Activated gamma-delta T cell (primary cell): ENCODE data around the gene THSD7B.
"Not testable (repeated sequence)": the region's sequence is repeated elsewhere in the genome, so short reads cannot be mapped to it uniquely, and the experiment has no call there.

Experiments used
- DNase-seq: peaks from one replicate; lab custom pipeline; 2025; lab: John Stamatoyannopoulos, UW

THSD7B gene

DNA sequence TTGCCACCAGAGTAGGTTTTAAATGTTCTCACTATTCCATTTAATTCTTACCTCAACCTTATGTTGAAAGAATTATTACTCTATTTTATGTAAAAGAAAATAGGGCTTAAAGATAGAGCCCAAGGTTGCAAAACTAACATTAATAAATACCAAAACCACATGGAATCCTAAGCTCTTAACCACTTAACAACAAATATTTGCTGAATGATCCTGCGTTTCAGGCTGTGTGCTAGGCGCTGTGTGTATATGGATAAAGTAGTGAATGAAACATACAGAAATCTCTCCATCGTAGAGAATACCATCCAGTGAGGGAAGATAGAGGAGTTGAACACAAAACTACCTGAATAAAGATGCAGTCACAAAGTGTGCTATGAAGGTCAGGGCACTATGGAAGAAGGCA is 485.1 kb downstream of the THSD7B start:
- DNase-seq, result no peak

DNA sequence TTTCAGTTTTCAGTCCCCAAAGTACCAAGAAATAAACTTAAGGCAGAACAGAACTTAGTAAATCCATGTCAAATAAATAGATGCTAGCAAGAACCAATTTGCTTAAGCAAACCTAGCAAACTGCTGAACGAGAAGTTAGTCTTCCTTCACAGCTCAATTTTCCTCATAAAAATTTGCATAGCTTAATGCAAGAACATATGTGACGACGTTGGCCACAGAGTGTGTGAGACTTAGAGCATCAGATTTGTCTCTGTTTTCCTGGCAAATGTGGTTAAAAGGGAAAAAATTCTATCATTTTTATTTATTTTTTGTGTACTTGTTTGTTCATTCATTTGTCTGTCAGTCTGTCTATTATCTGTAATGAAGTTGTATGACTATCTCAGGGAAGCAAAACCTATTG is 485.7 kb downstream of the THSD7B start:
- DNase-seq, result no peak

- DNase-seq, result no peak
Observed at GRCh38 chr2:137252934-137253333, 487.6 kb downstream of the THSD7B start.

- DNase-seq, result no peak
Observed at GRCh38 chr2:137254052-137254451, 488.7 kb downstream of the THSD7B start.

DNA sequence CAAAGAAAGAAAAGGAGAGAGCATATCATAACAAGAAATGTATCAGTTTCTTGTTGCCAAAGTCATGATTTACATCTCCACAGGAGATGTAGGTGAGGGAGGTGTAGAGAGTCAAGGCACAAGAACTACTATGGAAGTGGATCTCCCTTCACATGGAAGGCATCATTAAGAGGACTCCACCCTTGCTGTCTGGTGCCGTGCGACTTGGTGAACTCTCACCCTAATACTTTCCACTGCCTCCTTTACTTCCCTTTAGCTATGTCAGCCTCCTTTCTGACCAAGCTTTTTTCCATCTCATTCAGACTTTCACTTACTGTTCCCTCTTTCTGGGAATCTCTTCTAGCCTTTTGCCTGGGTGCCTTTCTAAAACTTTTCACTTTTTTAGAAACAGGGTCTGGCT is 490.0 kb downstream of the THSD7B start:
- no peak for DNase-seq

DNA sequence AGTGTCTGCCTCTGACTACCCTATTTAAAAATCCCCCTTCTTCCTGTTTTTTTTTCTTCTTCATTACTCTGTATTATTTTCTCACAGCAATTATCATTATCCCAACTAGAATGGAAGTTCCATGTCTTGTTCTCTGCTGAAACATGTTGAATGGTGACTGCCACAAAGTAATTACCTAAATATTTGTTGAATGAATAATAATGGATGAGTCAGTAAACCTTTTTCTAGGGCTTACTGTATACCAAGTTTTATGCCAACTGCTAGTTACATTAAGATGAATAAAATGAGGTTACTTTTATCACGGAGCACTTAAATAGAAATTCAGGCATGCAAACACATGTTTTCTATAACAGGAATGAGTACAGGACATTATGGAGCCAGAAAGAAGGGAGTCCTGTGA is 490.6 kb downstream of the THSD7B start:
- DNase-seq, result no peak

- no peak for DNase-seq
Observed at GRCh38 chr2:137261881-137262585, 496.7 kb downstream of the THSD7B start.

- DNase-seq, result no peak
Observed at GRCh38 chr2:137262594-137262993, 497.2 kb downstream of the THSD7B start.

DNA sequence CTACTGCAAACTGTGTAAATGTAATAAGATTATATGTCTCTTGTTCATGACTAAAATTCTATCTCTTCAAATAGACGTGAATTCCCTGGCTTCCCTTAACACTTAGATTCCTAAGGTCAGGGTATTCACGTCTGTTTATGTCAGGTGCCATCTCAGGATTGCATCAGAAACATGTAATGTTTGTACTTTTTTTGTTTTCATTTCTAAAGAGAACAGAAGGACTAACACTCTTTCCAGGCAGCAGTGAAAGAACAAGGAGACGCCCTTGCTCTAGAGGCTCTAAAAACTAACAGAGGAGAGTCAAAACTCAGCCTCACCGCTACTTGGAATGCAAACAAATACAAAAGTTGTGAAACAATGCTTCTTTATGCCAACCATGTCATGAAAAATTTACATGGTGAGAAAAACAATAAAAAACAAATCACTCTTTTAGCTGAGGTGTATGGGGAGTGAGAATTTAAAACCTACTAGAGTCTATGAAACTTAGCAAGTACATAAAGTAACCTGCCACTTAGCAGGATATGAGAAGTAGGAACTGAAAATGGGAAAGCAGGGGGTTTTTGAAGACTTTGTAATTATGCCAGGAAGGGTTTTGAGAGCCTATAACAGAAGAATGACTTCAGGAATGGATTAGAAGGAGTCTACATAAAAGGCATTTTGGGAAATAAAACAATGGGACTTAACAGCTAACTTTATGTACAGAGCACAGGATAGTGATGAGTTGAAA is 522.7 kb downstream of the THSD7B start:
- no peak for DNase-seq

GRCh38 chr2:137291836-137292570 is 526.7 kb downstream of the THSD7B start:
- DNase-seq, result no peak

DNA sequence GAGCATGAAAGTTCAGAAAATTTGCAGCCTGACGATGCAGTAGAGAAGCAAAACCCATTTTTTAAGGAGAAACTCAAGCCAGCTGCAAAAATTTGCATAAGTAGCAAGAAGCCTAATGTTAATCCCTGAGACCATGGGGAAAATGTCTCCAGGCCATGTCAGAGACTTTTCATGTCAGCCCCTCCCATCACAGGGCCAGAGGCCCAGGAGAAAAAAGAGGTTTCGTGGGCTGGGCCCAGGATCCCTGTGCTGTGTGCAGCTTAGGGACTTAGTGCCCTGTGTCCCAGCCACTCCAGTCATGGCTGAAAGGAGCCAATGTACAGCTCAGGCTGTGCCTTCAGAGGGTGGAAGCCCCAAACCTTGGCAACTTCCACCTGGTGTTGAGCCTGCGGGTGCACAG is 533.0 kb downstream of the THSD7B start:
- DNase-seq, result no peak

GRCh38 chr2:137300987-137301386 is 535.6 kb downstream of the THSD7B start:
- DNase-seq, result no peak

DNA sequence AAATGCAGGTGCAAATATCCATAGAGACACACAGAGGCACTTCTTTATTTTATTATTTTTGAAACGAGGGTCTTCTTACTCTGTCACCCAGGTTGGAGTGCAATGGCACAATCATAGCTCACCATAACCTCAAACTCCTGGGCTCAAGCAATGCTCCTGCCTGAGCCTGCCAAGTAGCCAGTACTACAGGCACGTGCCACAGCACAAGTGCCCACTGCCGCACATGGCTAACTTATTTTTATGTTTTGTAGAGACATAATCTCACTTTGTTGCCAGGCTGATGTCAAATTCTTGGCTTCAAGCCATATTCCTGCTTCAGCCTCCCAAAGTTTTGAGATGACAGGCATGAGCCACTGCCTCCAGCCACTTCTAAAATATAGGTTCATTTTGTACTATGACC is 537.6 kb downstream of the THSD7B start:
- no peak for DNase-seq

- DNase-seq, result no peak
Observed at GRCh38 chr2:137316075-137316474, 550.7 kb downstream of the THSD7B start.

DNA sequence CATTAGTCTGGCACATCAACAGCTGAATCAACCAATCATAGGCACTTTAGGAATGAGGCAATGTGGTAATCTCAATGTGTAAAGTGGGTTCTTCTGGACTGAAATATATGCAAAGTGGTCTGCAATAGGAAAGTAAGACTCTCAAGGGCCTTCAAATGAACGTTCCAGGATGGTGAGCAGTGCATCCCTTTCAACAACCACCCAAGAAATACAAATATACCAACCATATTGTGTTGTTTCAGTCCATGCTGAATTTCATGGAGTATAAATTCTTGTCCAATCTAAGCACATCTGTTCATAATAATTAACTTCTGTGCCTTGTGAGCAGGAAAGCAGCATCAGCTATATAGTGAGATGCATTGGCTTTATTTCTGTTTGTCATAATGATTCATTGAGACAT is 556.2 kb downstream of the THSD7B start:
- no peak for DNase-seq

- DNase-seq, result not testable (repeated sequence)
Observed at GRCh38 chr2:137331562-137331961, 566.2 kb downstream of the THSD7B start.

DNA sequence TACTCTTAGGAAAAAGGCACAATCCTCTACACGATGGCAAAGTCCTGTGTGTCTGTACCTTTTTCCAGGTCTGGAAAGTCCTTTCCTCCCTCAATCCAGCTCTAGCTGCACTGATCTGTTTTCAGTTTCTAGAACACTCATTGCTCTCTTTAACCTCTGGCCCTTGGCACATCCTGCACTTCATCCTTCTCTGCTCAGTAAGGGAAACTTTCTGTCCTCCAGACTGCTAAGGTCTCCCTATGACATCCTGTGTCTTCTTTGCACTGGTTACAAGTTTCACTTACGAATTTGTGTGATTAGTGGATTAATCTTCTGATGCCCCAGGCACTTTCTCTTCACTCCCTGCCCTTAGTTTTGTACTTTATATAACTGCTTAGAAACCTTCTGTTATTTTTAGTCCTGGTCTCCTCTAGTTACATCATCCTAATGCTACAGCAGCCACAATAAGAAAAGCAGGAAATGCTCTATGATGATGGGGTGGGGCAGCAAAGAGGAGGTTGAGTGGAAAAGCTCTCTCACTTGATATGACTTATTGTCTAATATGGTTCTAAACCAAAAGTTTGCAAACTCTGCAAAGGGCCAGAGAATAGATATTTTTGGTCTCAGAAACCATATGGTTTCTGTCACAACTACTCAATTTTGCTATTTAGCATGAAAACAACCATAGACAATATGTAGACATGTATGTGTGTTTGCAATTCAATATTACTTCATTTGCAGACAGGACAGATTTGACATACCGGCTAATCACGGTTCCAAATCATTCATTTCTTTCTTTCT is 568.2 kb downstream of the THSD7B start:
- DNase-seq, result no peak

DNA sequence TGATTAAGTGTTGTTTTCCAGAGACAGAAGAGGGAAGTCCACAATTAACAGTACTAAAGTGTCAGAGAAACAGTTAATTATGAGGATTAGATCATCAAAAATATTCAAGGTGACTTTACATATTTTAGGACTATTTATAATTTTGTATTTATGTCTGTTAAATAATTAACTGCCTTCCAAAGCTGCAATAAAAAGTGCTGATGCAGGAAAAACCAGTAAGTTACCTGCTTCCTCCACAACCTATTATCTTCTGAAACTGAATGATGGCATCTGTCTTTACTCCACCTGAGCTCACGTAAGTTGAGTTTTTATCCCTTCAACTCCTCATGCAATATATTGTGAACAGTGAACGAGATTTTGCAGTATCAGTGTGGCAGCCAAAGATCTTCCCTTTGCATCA is 570.7 kb downstream of the THSD7B start:
- no peak for DNase-seq

DNA sequence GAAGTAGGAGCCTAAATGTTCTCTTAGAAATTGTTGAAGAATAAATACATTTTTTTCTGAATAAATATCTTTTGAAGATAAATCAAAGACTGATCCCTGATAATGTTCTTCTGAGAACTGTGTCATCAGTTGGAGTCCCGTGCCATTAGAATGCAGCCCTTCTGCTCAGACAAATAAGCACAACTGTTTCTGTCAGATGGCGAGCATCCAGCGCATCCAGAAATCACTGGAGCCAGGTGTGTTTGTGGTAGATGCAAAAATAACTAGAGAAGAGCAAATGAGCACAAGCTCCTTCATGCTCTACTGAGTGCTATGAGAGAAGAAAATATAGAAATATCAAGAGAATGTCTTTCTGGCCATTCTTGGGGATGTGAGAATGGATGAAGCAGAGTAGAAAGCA is 573.7 kb downstream of the THSD7B start:
- DNase-seq, result no peak

DNA sequence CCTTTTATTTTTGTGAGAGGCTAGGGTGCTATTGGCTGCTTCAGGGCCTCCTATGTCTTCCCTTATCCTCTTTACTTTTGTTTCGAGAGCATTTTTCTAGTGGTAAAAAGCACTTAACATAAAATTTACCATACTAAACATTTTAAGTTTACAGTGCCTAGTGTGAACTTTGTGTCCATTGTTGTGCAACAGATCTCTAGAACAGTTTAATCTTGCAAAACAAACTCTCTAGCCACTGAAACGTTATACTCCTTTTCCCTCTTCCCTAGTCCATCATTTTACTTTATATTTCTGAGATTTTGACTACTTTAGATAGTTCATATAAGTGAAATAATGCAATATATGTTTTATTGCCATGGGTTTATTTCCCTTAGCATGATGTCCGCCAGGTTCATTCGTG is 580.6 kb downstream of the THSD7B start:
- DNase-seq, result no peak

- DNase-seq, result no peak
Observed at GRCh38 chr2:137348301-137348700, 583.0 kb downstream of the THSD7B start.

DNA sequence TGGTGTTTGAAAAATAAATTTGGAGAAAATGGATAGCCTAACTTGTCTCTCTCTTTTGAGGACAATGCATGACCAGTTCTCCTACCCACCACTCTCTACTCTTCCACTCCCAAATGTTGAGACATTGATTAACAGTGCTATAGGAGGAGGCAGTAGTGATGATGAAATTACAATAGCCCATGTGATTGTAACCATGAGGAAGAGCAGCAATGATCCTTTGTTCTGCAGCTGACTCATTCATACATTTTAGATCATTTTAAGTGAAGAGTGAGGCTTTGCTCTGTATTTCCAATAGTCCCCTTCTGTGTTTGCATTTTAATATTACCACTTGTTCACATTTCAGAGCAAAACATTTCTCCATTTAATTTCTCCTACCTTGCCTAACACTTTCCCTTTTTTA is 592.3 kb downstream of the THSD7B start:
- no peak for DNase-seq
